HG03025 (cell line): ENCODE results near the gene KRTDAP.

Experiments
- ATAC-seq: cut with Tn5 transposase; IDR thresholded peaks from one replicate; pipeline ENCODE4 v1.9.1; 2021; ENCODE audit warnings: mild to moderate bottlenecking, moderate library complexity; ENCODE audit not compliant: unreplicated experiment, low FRiP score

Gene KRTDAP

DNA sequence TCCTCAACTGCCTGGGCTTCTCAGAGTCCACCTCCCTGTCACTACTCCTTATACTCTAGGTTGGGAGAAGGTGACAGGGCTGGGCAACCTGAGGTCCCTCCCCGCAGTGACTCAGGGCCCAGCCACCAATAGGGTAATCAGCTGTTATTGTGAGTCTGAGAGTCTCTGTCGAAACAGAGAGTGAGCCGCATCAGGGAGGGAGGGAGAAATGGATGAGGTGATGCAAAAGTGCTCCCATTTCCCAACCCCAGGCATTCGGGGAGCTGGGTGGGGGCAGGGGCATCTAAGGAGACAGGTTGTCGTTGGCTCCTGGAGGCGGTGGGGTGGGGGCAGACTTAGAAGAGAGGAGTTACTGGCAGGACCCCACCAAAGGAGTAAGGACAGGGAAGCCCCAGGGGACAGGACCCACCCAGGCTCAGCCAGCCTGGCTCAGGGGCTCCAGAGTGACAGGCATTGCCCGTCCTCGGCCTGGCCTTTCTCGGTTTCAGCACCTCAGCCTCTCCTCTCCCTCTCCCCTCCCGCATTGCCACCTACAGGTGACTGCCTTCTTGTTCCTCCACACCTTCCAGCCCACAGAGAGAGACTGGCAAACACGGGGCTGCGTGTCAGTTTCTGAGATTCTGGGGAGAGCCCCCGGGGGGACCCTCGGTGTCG, 23.5 kb upstream of the KRTDAP start, which contains the start of gene DMKN:
Gene DMKN (minus strand): TSS at position 22 of the 654 bp plus-strand sequence. CDS start 174 bp downstream, outside the sequence.
- ATAC-seq, result no peak

DNA sequence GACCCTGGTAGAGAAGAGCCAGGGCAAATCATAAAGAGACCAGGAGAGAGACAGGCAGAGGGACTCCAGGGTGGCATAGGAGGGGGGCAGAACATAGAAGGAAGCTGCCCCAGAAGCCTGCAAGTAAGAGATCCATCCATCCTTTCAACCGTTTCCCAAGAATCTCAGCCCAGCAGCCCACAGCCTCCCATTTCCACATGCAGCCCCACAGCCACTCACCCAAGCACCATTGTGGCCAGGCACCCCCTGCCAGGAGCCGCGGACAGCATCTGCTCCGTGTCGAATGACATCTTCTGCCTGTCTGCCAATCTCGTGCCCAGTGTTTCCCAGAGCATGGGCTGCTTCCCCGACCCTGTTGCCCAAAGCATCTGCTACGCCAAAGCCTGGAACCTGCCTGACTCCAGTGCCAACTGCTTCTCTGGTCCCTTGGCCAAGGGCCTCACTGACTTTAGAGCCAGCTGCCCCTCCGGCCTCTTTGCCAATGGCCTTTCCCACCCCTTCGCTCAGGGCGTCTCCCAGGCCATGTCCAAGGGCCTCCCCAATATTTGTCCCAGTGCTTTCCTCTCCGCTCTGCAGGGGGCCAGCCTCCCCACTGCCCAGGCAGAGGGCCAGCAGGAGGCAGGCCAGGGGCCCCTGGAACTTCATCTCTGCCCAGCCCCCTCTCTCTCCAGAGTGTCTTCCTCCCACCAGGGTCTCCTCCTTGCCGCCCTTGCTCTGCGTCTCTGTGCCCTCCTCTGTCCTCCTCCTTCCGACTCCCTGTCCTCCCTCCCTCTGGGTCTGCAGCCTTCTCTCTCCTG, 22.8 kb upstream of the KRTDAP start:
- ATAC-seq, result no peak

GRCh38 chr19:35511337-35511736, 21.1 kb upstream of the KRTDAP start:
- ATAC-seq, result no peak

DNA sequence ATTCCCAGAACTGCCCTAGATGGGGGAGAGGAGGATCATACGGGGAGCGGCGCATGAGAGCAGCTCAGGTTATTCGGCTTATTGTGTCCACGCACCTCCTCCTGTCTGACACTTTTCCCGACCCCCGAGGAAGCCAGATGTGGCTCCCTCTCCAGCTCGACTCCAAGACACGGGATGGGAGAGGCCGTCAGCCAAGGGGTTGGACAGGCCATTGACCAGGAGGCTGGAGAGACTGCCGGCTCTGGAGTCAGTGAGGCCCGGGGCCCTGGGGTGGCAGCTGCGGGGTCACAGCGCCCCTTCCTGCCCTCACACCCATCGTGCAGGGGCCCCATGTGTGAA, 20.3 kb upstream of the KRTDAP start:
- ATAC-seq, result no peak

DNA sequence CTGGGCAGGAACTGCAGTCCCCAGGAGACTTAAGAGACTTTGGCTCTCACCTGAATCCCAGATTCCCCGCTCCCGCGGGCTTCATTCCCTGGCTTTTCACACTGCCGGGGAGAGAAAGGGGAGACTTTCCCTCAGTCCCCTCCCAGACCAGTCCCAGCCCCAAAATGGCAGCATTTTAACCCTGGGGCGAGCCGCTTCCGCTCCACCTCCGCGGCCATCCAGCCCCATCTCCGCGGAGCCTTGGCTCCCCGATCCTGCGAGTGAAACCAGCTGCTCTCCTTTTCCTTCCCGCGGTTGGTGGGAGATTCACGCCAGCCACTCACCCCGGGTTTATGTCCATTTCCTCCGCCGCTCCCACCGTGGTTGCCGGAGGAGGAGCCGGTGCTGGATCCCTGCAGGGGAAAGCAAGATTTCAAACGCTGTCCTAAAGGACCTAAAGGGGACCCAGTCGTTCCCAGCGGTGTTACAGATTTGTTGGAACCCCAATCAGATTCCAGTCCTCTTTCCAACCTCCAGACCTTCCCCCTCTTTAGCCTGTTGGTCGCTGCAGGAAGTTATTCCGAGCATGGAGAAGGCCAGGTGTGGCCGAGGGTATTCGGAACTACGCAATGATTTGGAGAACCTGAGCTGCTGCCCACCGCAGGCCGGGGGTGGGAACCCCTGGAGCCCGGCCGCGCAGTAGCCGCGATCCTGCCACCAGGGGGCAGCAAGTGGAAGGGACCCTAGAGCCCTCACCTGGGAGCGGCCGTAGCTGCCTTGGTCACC, 19.8 kb upstream of the KRTDAP start:
- no peak for ATAC-seq

DNA sequence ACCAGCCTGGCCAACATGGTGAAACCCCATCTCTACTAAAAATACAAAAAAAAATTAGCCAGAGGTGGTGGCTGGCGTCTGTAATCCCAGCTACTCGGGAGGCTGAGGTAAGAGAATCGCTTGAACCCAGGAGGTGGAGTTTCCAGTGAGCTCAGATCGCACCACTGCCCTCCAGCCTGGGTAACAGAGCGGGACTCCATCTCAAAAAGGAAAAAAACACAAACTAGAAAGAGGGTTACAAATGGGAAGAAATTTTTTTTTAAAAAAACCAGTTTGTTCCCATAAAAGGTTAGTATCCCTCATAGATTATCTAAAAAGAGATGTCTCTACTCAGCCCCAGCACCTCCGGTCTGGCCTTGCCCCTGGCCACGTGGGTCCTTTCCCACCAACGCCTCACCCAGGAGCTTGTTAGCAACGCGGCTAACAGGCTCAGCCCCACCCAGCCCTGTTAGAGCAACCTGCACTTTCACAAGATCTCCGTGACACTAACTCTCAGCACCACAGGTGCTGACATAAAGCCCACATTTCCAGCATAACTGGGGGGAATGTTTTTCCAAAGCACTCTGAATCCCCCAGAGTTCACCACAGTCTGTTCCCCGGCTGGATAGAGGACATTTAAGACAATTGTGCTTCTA, 18.9 kb upstream of the KRTDAP start:
- ATAC-seq, result no peak

DNA sequence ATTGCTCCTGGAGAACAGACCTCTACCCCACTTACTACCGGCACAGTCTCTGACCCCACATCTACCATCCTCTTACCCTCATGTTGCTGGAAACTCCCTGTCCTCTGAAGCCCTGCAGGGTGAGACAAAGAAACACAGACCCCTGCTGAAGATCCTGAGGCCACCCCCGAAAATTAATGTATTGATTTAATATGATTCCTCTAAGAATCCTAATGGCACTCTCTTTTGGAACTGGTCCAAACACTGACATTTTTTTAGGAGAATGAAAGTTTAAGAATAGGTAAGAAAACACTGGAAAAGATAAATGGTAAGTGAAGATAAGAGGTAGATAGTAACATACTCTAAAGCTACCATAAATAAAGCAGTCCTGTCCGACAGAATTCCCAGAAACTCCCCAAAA, 17.9 kb upstream of the KRTDAP start:
- ATAC-seq, result no peak

DNA sequence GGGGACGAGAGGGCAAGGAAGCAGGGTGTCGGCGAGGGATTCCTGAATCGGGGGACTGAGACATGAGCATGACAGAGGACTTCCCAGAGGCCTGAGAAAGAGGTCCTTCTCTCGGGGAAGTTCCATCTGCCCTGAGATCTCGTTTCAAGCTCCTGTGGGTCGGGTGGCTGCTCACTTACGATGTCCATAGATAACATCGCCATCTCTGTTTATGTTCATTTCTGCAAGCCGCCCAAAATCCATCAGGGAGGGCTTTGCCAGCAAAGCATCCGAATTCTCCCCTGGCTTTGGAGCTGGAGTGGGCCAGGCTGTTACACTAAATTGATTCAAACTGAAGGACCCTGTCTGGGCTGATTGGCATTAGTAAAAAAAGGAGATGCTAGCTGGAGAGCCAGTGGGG, 17.3 kb upstream of the KRTDAP start:
- no peak for ATAC-seq

GRCh38 chr19:35506011-35506410, 15.7 kb upstream of the KRTDAP start:
- no peak for ATAC-seq

- ATAC-seq, result no peak
Observed at GRCh38 chr19:35502751-35503150, 12.5 kb upstream of the KRTDAP start.

GRCh38 chr19:35501684-35502083, 11.4 kb upstream of the KRTDAP start:
- no peak for ATAC-seq

DNA sequence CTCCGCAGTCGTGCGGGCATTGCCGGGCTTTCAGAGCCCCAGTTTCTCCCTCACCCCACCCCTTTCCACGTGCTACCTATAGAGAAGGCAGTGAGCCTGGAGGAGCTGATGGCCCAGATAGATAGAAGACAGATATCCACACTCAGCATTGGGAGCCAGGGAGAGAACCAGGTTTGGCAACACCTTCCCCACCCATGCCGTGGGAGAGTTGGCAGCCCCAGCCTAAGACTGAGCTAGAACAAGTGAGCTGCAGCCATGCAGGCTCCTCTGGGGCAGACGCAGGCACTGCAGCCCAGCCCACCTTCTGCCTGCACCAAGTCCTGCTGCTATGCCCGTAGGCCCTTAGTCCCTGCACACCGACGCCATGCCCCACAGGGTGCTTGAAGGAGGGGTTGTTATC, 10.3 kb upstream of the KRTDAP start:
- no peak for ATAC-seq

- ATAC-seq, result no peak
Observed at GRCh38 chr19:35498984-35499527, 8.8 kb upstream of the KRTDAP start.

- no peak for ATAC-seq
Observed at GRCh38 chr19:35498220-35498619, 8.0 kb upstream of the KRTDAP start.

DNA sequence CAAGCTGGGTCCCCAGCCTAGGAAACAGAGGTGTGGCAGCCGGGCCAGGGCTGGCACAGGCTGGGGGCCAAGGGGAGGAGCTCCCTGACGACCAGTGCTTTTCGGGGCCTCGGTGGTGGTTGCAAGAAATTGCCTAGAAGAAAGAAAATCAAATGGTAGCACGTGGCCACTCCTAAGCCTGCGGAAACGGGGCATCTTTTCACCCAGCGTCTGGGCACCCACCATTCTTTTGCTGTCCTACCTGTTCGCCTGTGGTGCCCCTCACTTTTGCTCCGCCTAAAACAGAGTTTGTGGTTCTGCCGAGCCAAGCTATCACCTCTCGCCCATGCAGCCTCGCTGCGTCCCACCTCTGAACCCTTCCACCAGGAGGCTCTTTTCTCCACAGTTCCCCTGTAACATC, 7.1 kb upstream of the KRTDAP start:
- no peak for ATAC-seq

DNA sequence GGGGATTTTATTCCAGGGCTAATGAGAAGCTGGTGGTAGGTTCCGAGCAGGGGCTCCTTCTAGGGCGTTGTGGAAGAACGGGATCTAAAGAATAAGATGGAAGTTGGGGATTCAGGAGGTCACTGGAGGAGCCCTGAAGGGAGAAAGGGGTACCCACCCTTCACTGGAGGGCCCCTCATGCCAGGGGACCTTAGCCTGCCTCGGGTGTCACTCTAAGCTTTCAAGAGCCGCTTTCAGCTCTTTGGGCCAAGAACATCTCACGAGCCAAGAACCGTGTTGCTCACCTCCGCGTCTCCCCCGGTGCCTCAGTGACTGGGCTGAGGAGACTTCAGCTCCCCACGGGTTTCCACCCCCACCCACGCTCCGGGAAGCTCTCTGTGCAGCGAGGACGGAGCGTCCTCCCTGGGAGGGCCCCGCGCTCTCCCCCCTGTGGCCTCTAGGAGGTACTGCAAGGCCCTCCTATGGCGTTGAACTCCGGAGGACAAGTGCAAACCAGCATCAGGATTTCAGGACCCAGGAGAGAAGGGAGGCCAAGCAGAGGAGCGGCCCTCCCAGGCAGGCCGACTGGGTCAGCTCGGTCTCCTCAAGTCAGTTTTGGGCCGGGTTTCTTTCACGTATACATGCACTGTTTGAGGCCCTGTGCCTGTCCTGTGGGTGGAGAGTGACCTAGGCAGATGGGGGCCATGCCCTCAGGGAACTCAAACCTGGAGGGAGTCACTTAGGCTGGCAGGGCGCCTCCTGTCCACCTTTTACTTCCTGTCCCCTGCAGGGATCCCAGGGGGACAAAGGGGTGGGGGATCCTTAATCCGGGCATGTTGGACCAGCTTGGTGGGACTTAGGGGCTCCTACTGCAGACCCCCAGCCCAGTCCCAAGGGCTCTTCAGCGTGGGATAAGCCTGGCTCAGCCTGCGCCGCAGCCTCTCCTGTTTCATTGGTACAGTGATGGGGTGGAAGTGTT, 5.1 kb upstream of the KRTDAP start:
- ATAC-seq, result no peak

DNA sequence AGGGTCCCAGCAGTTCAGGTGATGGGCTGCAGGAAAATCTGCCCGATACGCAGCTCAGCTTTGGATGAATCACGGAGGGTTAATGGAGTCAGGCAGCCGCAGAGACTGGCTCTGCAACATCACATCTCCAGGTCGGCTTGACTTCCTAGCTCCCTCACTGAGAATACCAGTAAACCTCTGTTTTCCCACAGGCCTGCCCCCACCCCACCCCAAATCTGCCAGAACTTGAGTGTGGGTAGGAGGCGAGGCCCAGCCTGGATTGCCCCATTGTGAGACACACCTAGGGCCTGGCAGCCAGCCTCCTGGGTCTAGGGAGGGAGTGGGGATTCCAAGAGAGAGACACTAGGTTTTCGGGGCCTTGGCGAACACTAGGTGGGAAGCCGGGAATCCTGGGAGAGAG, 3.7 kb upstream of the KRTDAP start:
- ATAC-seq, result no peak

DNA sequence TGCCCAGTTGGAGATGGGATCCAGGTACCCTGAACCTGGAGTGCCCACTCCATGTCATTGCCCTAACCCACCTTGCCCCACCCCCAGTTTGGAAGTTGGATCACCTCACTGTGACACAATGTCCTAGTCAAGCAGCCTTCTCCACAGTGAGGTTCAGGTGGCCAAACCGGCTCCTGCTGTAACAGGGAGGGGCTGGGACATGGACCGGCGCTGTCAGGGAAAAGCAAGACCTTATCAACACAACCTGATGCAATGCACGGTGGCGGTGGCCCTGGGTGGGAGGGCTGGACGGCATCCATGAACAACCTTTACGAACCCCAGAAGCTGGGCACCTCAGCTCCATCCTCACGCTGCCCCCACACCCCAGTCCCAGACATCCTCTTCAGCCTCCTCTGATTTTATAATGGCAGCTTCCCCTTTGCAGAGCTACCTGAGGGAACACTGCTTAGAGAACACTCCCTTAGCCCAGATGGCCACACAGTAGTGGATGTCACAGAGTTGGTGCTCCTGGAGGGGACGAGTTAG, 1.6 kb upstream of the KRTDAP start:
- no peak for ATAC-seq

DNA sequence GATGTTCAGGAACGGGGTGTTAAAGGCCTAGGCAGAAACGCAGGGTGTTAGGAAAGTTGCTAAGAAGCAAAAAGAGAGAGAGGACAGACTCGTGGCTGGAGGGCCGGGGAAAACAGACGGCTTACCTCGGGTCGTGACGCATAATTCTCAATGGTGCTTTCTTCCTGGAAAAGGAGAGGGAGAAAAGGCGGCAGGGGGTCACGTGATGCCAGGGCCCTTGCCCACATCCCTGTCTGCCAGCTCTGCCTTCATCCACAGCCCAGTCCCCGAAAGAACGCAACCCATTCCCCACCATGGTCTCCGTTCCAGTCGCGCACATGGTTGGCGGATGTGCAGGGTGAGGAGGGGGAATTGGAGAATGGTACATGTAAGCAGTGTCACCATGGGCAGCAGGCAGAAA, 1.6 kb downstream of the KRTDAP start:
- no peak for ATAC-seq
